Ishikawa (cell line): Measurements from ENCODE around the gene ZNF302.

ENCODE experiments used
- CEBPB ChIP-seq: IDR thresholded peaks from 2 replicates; pipeline ENCODE4 v1.6.1; 2012
- CREB1 ChIP-seq: IDR thresholded peaks from 2 replicates; pipeline ENCODE4 v1.6.1; 2012; ENCODE audit warnings: low read depth
- EGR1 ChIP-seq: IDR thresholded peaks from 2 replicates; pipeline ENCODE4 v1.6.1; 2012
- EP300 ChIP-seq: IDR thresholded peaks from 2 replicates; pipeline ENCODE4 v1.6.1; 2012; ENCODE audit warnings: borderline replicate concordance
- FOXM1 ChIP-seq: IDR thresholded peaks from 2 replicates; pipeline ENCODE4 v1.6.1; 2012; ENCODE audit warnings: low read depth, borderline replicate concordance
- MAX ChIP-seq: IDR thresholded peaks from 2 replicates; pipeline ENCODE4 v1.6.1; 2012
- NFIC ChIP-seq: IDR thresholded peaks from 2 replicates; pipeline ENCODE4 v1.6.1; 2012
- RAD21 ChIP-seq: IDR thresholded peaks from 2 replicates; pipeline ENCODE4 v1.6.1; 2012; ENCODE audit warnings: low read depth
- TAF1 ChIP-seq: IDR thresholded peaks from 2 replicates; pipeline ENCODE4 v1.6.1; 2012; ENCODE audit warnings: low read depth, mild to moderate bottlenecking
- TCF12 ChIP-seq: IDR thresholded peaks from 2 replicates; pipeline ENCODE4 v1.6.1; 2012; ENCODE audit warnings: low read depth
- TEAD4 ChIP-seq: IDR thresholded peaks from 2 replicates; pipeline ENCODE4 v1.6.1; 2012
- USF1 ChIP-seq: IDR thresholded peaks from 2 replicates; pipeline ENCODE4 v1.6.1; 2012
- YY1 ChIP-seq: IDR thresholded peaks from 2 replicates; pipeline ENCODE4 v1.6.1; 2012; ENCODE audit warnings: low read depth
- ZBTB7A ChIP-seq: IDR thresholded peaks from 2 replicates; pipeline ENCODE4 v1.6.1; 2012; ENCODE audit warnings: low read depth
- TF ChIP-seq, protein P1 (sequence below): IDR thresholded peaks from 2 replicates; pipeline ENCODE4 v1.6.1; 2012; ENCODE audit warnings: low read depth, mild to moderate bottlenecking

ZNF302 gene

GRCh38 chr19:34734537-34735103, 57.1 kb downstream of the ZNF302 start:
- no peak for TF ChIP-seq EGR1
- TF ChIP-seq, protein P1, sequence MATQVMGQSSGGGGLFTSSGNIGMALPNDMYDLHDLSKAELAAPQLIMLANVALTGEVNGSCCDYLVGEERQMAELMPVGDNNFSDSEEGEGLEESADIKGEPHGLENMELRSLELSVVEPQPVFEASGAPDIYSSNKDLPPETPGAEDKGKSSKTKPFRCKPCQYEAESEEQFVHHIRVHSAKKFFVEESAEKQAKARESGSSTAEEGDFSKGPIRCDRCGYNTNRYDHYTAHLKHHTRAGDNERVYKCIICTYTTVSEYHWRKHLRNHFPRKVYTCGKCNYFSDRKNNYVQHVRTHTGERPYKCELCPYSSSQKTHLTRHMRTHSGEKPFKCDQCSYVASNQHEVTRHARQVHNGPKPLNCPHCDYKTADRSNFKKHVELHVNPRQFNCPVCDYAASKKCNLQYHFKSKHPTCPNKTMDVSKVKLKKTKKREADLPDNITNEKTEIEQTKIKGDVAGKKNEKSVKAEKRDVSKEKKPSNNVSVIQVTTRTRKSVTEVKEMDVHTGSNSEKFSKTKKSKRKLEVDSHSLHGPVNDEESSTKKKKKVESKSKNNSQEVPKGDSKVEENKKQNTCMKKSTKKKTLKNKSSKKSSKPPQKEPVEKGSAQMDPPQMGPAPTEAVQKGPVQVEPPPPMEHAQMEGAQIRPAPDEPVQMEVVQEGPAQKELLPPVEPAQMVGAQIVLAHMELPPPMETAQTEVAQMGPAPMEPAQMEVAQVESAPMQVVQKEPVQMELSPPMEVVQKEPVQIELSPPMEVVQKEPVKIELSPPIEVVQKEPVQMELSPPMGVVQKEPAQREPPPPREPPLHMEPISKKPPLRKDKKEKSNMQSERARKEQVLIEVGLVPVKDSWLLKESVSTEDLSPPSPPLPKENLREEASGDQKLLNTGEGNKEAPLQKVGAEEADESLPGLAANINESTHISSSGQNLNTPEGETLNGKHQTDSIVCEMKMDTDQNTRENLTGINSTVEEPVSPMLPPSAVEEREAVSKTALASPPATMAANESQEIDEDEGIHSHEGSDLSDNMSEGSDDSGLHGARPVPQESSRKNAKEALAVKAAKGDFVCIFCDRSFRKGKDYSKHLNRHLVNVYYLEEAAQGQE: no peak
- no peak for TF ChIP-seq FOXM1
- TF ChIP-seq RAD21: no peak
- TF ChIP-seq TAF1: no peak
- no peak for TF ChIP-seq CEBPB
- TF ChIP-seq YY1: no peak
- no peak for TF ChIP-seq CREB1
- TF ChIP-seq TEAD4: no peak
- TF ChIP-seq ZBTB7A: no peak
- TF ChIP-seq EP300: no peak
- no peak for TF ChIP-seq TCF12
- TF ChIP-seq USF1: no peak
- no peak for TF ChIP-seq NFIC
- no peak for TF ChIP-seq MAX
